ENCODE measurements around the gene ACTR1A. TPM values are rescaled to one million over a fixed set of nuclear protein-coding genes. Genes with fewer than 3 reads are reported as not detected.

The ACTR1A gene
- total RNA-seq, 1 donor from 2014 or later: 88.0 TPM

GRCh38 chr10:102523250-102524029 lies 20.9 kb upstream of the ACTR1A start:
- Histone ChIP-seq H3K27me3 (ENCODE audit: low read depth) (no peaks in the 10 kb centered on the region), H3K27ac (no peak overlapping the region), H3K4me3 (no peak overlapping the region), H3K36me3 (peaks cover 40% of the 10 kb centered on the region), H3K9me3 (no peaks in the 10 kb centered on the region), H3K4me1 (no peaks in the 10 kb centered on the region)
- DNase-seq (no peak), ATAC-seq (no peak)
- TF ChIP-seq CTCF (IDR thresholded peaks at IDR 0.05): no peak
- intact Hi-C loops (cut with DNase I): no loop called here

GRCh38 chr10:102522874-102523249 lies 20.4 kb upstream of the ACTR1A start:
- TF ChIP-seq CTCF (IDR thresholded peaks at IDR 0.05): no peak
- Histone ChIP-seq H3K4me1 (no peaks in the 10 kb centered on the region), H3K36me3 (peaks cover 37% of the 10 kb centered on the region), H3K27me3 (ENCODE audit: low read depth) (no peaks in the 10 kb centered on the region), H3K9me3 (no peaks in the 10 kb centered on the region), H3K4me3 (no peak overlapping the region), H3K27ac (no peak overlapping the region)
- ATAC-seq: no peak
- no peak for DNase-seq
- intact Hi-C loops (cut with DNase I): no loop called here

DNA sequence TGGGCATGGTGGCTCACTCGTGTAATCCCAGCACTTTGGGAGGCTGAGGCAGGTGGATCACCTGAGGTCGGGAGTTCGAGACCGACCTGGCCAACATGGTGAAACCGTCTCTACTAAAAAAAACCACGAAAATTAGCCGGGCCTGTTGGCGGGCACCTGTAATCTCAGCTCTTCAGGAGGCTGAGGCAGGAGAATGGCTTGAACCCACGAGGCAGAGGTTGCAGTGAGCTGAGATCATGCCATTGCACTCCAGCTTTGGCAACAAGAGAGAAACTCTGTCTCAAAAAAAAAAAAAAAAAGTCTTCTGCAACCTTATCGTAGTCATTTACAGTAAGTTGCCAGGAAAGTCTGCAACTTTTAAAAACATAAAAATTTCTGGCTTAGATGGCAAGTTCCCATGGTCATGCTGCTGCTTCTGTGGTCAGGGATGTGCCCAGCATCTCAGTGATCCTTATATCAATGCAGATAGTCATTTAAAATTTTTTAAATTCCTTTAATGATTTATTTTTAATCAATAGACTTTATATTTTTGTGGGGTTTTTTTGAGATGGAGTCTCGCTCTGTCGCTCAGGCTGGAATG lies 16.8 kb upstream of the ACTR1A start:
- ATAC-seq: no peak

GRCh38 chr10:102517553-102517952 lies 15.0 kb upstream of the ACTR1A start:
- DNase-seq: no peak
- H3K27me3 ChIP-seq (ENCODE audit: low read depth): no peaks in the 10 kb centered on the region
- intact Hi-C loops (cut with DNase I): no loop called here
- H3K36me3 ChIP-seq: peaks cover 38% of the 10 kb centered on the region
- no peak overlapping the region for H3K27ac ChIP-seq
- TF ChIP-seq CTCF (IDR thresholded peaks at IDR 0.05): no peak
- no peaks in the 10 kb centered on the region for H3K4me1 ChIP-seq
- no peaks in the 10 kb centered on the region for H3K9me3 ChIP-seq
- no peak overlapping the region for H3K4me3 ChIP-seq
- no peak for ATAC-seq

More for the DNA sequence above, 16.8 kb upstream of the ACTR1A start:
- Histone ChIP-seq H3K9me3 (no peaks in the 10 kb centered on the region), H3K4me1 (no peaks in the 10 kb centered on the region), H3K27ac (no peak overlapping the region), H3K36me3 (peaks cover 35% of the 10 kb centered on the region), H3K27me3 (ENCODE audit: low read depth) (no peaks in the 10 kb centered on the region), H3K4me3 (no peak overlapping the region)
- DNase-seq: no peak
- intact Hi-C loops (cut with DNase I): no loop called here
- no peak for TF ChIP-seq CTCF (IDR thresholded peaks at IDR 0.05)

- H3K27me3 ChIP-seq (ENCODE audit: low read depth): no peaks in the 10 kb centered on the region
- no peaks in the 10 kb centered on the region for H3K9me3 ChIP-seq
- peaks cover 49% of the 10 kb centered on the region for H3K36me3 ChIP-seq
- no peak for TF ChIP-seq CTCF (IDR thresholded peaks at IDR 0.05)
- ATAC-seq: peak in 1 of 2 donors; percentile 21
- H3K4me3 ChIP-seq: no peak overlapping the region
- intact Hi-C loops (cut with DNase I): no loop called here
- no peak overlapping the region for H3K27ac ChIP-seq
- DNase-seq: no peak
- no peaks in the 10 kb centered on the region for H3K4me1 ChIP-seq
Observed at GRCh38 chr10:102515724-102516123, 13.2 kb upstream of the ACTR1A start.

All from lower lobe of right lung (tissue), 2 donors.